ENCODE results near the gene GSE1.

Gene GSE1

DNA sequence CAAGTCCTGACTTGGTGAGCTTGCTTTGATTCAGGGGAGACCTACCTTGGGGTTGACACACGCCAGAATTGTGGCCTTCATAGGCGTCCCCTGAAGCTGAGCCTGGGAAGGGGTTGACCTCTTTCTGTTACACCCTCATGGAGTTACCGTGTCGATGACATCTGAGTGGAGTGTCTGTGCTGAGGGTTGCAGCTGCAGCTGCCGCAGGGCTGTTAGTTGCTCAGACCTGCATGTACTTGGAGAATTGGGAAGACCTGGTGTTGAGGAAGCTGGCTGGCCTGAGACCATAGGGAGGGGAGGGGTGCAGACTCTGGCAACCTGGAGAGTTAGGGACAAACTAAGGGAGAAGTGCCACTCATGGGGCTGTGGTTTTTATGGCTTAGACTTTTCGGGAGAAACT, 9.6 kb downstream of the GSE1 start:
- DNase-seq, result no peak

DNA sequence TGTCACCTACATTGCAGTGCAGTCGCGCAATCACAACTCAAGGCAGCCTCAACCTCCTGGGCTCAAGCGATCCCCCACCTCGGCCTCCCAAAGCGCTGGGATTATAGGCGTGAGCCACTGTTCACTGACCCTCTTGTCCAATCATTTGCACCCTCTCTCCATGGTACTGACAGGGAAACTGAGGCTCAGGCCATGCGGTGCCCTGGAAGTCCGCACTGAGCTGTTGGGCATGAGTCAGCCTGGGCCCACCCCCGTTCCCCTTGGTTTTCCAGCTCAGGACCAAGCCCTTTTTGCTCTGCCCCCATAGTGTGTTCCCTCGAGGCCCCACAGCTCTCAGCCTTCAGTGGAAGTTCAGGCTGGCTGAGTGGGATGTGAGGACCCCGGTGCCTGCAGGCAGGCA, 10.1 kb downstream of the GSE1 start:
- no peak for DNase-seq

DNA sequence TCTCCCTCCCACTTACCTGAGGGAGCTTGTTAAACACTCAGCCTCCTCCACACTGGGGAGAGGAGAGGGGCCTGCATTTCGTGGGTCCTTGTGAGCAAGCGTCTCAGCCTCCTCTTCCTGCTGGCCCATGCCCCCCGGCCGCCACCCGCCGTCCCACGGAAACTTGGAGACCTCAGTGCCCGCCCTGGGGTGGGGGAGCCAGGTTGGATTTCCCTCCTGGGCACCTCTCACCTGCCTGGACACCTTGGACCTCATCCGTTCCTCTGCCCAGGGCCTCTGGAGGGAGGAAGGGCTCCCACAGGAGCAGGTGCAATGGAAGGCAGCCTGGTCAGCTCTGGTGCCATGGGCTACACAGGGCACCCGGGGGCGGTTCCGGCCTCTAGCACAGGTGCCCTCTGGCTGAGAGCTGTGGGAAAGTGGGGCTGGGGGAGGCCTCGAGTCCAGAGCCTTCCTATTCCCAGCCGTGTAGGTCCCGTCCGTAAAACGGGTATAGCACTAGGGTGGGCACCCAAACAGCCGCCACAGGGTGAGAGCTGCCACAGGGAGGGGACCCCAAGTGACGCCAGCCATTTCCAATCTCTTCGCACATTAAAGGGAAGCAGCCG, 11.0 kb downstream of the GSE1 start:
- no peak for DNase-seq

DNA sequence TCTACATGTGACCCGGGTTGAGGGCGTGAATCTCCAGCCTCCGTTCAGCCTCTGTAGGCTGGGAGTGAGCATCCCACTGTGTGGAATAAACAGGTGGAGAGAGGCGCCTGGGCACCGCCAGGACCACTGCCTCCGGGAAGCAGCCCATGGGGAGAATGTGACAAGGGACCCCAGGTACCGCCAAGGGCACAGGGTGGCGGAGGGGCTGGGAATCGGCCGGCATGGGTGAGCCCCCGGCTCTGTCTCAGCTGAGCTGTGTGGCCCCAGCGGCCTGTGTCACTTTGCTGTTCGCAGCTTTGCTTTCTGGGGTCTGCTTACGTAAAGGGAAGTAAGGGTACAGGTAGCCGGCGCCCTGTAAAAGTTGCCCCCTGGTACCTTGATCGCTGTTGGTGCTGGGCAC, 11.5 kb downstream of the GSE1 start:
- no peak for DNase-seq

DNA sequence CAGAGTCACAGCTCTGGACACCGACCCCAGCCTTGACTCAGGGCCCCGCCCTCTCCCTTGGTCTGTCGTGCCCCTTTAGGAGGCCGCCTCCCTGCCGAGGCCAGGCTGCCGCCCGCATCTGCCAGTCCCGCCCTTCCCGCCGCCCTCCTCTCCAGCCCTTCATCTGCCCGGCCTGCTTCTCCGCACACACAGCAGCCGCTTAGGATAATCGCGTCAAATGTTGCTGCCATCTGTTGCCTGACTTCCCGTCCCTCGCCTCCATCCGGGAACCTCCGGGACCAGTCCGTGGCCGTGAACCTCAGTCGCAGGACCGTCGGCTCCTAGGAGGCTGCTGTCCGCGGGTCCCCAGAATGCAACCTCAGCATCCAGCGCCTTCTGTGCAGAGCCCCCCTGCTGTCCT, 11.9 kb downstream of the GSE1 start:
- DNase-seq, result peak; percentile 70

DNA sequence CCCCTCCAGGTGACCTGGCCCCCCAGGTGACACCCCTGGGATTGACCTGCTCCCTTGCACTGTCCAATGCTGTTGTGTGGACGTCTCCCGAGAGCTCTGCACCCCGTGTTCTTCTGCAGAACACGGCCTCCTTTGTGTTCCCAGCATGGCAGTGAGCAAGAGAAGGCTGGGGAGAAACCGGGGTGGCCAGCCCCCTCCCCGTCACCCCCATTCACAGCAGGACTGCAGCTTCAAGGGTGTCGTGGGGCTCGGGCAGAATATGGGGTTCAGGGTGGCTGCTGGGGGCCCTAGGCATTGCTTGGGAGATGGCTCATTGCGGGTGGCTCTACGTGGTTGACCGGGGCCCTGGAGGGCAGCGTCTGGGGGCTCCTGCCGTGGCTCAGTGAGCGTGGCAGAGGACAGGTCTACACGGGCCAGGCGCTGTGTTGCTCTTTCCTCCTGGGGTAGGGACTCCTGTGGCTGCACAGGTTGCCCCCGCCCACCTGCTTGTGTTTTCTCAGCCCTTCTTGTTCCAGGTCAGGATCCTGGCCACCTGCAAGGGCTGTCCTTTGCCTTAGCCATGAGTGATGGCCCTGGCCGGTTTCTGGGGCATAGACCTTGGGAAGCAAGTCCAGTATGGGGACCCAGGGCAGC, 12.5 kb downstream of the GSE1 start:
- peak; percentile 51 for DNase-seq

DNA sequence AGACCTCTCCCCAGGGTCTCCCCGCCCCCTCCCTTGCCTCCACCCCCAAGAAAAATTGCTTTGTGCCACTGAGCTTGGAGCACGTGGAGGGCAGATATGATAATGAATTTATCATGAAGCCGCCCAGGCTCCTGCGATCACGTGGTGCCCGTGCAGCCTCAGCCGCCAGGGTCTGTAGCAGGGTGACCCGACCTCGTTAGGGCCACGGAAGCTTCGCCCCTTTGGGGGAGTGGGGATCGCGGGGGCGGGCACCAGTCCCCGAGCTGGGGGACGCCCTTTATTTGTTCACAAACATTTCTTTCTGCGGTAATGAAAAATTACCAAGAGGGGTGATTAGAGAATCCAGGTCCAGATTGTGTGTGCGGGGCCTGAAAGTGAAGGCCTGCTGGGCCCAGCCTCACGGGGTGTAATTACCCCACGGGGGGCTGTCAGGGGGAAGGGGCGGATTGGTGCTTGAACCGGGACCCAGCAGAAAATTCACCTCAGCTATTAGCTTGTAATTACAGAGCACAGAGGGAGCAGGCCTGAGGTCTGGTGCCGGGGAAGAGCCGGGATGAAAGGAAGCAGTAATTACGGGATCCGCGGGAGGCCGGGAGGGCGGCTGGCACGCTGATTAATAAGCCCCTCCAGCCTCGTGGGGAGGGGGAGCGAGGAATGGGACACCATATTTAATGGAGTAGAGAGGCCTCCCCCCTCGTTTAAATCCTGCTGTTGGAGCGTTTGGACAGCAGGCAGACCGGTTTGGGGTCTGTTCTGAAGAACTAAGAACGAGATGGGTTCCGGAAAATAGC, 13.3 kb downstream of the GSE1 start:
- DNase-seq, result peak; percentile 92

DNA sequence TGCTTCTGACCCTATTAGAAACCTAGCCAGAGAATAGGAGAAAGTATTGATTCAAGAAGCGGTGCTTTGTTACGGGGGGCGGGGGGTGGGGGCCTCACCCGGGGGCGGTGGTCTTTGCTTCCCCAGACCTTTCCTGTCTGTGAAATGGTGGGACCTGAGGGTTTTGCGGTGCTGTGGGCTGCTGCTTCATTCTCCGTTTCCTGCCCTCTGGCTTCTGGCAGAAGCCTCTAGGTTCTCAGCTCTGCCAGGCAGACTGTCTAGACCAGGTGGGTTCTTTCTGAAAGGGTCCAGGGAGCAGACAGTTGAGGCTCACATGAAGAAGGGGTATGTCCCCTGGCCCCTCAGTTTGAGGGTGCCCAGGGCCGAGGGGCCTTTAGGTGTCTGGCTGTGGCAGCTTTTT, 14.0 kb downstream of the GSE1 start:
- DNase-seq, result peak; percentile 44

DNA sequence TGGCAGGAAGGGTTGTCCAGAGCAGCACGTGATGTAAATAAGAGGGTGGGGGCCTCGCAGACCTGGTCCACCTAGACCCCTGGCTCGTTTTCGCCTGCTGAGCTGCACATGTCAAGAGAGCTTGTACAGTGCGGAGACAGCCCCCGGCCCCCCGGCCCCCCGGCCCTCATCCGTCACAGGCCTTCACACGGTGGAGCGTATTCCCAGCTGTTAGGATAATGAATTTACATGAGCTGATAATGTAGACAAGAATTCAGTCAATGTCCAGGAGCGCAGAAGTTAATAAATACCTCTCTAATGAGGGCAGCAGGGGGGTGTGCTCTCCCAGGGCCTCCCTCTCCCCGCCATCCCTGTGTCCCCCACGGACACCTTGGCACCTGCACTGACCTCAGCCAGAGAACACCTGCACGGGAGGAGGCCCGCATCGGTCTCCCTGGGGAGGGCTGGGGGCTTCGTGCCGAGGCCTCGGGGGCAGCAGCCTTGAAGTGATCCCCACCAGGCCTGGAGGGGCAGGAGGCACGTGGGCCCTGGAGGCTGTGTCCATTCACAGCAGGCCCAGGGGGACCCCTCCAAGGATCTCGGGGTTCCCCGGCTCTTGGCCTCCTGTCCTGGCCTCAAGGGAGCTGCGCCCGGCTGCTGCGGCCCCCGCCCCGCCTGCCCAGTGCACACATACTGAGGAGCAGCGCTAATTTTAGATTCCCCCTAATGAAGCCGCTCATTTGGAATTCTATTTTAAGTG, 14.6 kb downstream of the GSE1 start:
- peak; percentile 65 for DNase-seq

DNA sequence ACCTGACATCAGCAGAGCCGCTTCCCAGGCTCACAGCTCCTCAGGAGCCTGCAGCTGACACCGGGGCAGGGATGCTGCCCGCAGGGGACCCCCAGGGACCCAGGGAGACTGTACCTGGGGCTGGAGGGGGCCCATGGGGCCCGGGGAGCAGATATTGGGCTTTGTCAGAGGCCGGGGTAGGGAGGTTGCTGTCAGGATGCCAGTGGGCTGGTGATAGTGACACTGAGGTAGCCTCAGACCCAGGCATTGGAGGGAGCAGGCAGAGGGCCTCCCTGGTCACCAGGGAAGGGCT, 15.1 kb downstream of the GSE1 start:
- no peak for DNase-seq

DNA sequence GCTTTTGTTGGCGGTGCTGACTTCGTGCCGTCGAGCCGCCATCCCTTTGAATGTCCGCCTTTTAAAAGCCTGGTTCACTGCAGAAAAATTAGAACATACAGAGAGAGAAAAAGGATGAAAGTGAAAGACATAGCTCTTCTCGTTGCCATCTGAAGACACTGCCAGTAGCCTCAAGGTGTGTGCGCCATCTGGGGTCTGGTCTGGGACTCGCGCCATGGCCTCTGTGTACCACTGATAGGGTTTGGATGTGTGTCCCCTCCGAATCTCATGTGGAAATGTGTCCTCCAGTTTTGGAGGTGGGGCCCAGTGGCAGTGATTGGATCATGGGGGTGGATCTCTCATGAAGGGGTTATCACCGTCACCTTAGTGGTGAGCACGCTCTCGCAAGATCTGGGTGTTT, 15.5 kb downstream of the GSE1 start:
- DNase-seq, result no peak

DNA sequence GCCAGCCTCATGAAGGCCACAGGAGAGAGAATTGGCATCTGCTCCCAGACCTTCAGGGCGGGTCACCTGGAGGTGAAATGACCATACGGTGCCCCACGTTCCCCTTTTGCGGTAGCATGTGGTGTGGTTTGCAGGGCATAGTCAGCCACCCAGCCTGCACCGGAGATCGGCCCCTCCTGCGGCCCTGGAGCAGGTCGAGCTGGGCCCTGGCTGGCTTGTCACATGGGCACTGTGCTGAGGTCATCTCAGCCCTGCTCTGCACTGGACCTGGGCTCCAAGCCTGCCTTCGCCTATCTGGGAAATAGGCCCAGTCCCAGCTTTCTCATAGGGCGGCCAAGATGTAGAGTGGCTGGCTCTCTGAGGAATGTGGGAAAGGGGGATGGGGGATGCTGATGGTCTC, 16.2 kb downstream of the GSE1 start:
- no peak for DNase-seq

DNA sequence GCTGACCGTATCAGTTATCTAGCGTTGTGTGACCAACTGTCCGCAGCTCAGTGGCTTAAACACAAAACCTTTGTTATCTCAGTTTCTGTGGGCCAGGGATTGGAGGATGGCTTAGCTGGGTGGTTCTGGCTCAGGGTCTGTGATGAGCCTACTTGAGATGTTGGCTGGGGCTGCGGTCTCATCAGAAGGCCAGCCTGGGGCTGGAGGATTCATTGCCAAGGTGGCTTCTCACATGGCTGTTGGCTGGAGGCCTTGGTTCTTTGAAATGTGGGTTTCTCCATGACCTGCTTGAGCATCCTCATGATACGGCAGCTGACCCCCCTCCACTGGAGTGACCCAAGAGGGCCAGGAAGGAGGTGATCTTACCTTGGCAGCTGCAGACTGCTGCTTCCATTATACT, 16.7 kb downstream of the GSE1 start:
- DNase-seq, result no peak

DNA sequence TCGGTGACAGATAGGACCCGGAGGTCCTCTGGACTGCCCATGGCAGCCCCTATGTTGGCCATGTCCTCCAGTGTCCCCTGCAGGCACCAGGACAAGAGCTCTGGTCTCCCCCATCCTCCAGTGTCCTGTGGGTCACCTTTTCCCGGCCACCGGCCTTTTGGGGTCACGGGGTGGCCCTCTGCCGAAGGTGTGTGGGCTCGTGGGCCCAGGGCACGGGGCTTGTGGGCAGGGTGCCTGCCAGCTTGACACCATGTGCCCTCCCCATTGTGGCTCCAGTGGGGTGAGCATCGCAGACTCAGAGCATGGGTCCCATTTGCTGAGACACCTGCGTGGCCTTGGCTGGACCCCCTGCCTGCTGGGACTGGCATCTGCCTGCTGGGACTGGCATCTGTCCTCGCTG, 18.1 kb downstream of the GSE1 start:
- no peak for DNase-seq

DNA sequence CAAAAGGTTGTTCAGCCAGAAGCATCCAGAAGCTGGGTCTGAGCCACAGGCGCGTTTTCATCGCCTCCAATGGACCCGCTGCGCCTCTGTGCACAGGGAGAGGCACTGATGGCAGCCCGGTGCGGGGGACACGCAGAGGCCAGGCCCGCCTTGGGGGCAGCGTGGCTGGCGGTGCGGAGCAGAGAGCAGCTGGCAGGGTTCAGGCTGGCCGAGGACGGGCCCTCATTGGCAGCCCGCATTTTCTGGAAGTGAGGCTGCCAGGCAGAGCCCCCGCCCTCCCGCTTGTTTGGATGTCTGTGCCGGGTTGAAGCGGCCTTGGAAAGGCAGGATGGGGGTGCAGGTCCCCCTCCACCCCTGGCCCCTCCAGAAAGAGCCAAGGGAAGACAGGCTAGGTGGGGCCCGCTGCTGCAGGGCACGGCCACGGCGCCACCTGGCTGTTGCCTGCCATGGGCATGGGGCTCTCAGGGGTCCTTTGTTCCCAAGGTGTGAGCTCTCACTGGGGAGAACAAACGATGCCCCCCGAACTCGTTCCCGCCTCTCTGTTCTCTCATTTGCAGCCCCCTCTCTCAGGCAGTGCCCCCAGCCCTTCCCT, 18.8 kb downstream of the GSE1 start:
- no peak for DNase-seq

DNA sequence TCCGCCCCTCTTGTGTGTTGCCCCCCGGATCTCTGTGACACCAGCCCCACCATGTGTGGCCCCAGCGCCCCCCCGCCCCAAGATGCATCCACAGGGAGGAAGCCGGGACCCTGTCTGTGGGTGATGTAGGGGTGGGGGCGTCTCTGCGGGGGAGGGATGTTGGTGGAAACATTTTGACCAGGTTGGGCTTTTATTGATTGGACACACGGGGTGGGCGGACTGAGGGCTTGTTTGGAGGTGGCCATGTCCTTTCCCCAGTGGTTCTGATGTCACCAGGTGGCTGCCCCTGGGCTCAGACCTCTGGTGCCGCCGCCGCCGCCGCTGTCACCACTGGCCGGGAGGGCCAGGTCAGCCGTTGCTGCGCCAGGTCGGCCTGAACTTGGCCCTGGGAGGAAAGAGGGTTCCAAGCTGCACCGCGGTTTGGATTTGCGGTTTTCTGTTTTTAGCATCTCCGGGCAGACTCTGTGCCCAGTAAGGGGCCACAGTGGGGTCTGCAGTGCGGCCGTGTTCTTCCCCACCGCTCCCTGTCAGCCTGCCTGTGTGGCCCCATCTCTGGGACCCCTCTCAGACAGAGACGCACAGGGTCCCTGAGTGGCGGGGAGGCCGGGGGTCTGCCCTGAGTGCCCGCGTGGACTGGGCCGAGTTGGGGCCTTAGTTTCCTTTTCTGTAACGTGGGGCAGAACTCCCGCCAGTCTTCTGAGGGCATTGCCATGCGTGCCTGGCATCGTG, 19.8 kb downstream of the GSE1 start:
- DNase-seq, result no peak

DNA sequence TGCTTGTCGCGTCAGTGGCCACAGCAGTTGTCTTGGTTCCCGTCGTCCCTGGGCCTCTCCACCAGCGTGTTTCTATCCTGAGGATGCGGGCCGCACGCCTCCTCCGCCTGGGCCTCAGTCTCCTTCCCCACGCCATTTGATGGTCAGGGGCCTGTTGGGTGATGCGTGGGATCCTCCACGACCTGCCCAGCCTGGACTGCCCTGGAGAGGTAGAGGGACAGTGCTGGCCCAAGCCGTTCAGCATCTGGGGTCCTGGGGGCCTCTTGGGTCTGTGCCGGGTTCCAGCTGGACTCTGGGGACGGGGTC, 20.3 kb downstream of the GSE1 start:
- DNase-seq, result no peak

DNA sequence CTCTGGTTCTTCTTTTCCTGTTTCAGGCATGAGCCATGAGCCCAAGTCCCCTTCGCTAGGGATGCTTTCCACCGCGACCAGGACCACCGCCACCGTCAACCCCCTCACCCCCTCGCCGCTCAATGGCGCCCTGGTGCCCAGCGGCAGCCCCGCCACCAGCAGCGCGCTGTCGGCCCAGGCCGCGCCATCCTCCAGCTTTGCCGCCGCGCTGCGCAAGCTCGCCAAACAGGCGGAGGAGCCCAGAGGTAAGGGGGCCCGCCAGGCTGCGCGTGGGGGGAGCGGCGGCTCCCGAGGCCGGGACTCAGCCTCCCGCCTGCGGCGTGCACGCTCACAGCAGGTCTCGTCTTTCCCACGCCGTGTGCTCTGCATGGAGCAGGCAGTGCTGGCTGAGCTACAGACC, 20.8 kb downstream of the GSE1 start:
- no peak for DNase-seq

DNA sequence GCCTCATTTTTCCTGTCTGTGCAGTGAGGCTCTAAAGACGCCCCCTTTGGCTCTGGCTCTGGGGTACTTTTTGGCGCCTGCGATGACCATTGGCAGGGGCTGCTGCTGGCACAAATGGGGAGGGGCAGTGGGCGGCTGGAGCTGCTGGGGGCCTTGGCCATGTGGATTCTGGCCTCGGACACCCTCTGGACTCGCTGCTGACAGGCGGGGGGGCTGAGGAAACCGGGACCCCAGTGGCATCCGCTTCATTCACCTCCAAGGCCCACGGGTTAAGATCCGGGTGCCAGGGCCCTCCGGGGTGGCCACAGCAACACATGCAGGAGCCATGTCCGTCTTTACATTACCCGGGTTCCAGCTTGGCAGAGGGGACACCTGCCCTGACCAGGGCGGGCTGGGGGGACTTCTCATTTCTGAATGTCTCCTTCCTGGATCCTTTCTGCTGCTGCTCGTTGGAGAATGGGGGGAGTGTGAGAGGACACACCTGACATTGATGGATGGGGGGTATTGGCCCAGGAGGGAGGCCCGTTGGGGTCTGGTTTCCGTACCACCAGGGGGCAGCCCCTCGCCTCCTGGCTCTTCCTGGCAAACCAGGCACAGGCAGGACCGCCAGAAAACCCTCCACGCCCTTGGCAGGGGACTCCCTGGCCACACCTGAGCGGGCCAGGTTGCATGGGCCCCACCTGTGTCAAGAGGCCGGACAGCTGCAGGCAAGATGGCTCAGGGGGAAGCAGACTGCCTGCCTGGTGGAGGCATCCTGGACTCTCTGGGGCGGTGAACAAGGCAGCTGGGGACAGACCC, 21.8 kb downstream of the GSE1 start:
- no peak for DNase-seq

DNA sequence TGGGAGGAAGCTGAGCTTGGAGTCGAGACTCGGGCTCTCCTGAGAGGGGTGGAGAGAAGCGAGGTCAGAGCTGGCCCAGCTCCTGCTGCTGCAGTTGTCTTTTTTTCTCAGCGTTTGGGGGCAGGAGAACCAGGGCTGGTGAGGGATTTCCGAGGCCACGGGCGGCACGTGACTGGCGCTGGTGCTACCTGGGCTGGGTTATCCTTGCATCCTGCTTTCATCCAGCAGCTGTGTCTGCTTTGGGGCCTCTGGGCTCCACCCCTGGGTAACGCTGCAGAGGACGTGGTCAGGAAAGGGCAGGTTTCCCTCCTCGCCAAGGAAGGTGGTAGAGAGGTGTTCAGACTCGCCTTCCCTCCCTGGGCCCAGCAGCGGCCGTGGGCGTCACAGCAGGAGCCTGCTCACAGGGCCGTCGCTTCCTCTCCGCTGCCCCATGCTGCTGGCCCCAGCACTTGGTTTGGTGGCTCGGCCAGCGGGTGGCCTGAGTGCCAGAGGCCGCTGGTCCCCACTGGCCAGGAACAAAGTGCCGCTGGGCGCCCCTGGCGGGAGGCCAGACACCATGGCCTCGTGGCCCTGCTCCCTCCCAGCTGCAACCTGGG, 22.5 kb downstream of the GSE1 start:
- no peak for DNase-seq

DNA sequence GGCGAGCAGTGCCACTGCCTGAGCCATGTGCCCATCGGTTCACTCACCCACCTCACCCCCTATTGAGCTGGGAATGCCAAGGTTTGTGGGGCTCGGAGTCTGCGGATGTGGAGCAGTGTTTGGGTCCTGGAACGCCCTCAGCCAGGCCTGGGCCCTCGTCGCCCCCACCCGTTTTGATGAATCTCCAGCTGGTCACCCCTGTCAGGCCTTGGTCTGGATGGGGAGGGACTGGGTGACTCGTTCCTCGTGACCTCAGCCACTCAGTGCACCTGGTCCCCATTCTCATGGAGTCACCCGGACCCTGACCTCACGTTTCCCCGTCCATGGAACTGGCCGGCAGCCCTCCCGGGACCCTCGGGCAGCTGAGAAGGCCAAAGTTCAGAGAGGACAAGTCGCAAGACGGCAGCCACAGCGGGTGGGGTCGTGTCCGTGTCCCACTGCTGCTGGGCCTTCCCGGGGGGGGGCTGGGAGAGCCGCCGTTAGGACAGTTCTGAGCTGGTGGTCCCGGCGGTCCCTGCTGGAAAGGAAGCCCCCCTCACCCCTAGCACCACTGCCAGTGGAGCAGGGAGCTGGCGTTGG, 23.2 kb downstream of the GSE1 start:
- no peak for DNase-seq

Data from retina (tissue), 1 donor.